ENCODE results near the gene RASIP1.
"Not testable (repeated sequence)": the region's sequence is repeated elsewhere in the genome, so short reads cannot be mapped to it uniquely, and the experiment has no call there.

- not testable (repeated sequence) for TF ChIP-seq CTCF (IDR thresholded peaks at IDR 0.05); ZFX (IDR thresholded peaks at IDR 0.05; ENCODE audit: borderline replicate concordance)
Observed at GRCh38 chr19:48686637-48687036, 53.8 kb downstream of the RASIP1 start.

Data from 22Rv1 (cell line).